Globus pallidus (tissue), 1 donor: Measurements from ENCODE around the gene RNU5D-1.

Experiments
- DNase-seq: peaks from one replicate; pipeline ENCODE4 v3.0.0-alpha.2; 2015; ENCODE audit warnings: low spot score

Gene RNU5D-1

GRCh38 chr1:44733365-44733764, 2.4 kb upstream of the RNU5D-1 start:
- DNase-seq: no peak

GRCh38 chr1:44724955-44725698, 5.8 kb downstream of the RNU5D-1 start:
- DNase-seq: no peak

GRCh38 chr1:44724296-44724954, 6.5 kb downstream of the RNU5D-1 start:
- DNase-seq: no peak

GRCh38 chr1:44723496-44724295, 7.3 kb downstream of the RNU5D-1 start:
- DNase-seq: peak; percentile 26

- DNase-seq: no peak
Measured at GRCh38 chr1:44723064-44723463, 7.9 kb downstream of the RNU5D-1 start.

- DNase-seq: peak; percentile 58
Measured at GRCh38 chr1:44721485-44722361, 9.2 kb downstream of the RNU5D-1 start.

- no peak for DNase-seq
Measured at GRCh38 chr1:44720281-44720680, 10.7 kb downstream of the RNU5D-1 start.

GRCh38 chr1:44719318-44719717, 11.7 kb downstream of the RNU5D-1 start:
- no peak for DNase-seq

GRCh38 chr1:44718091-44718490, 12.9 kb downstream of the RNU5D-1 start:
- DNase-seq: no peak

- DNase-seq: no peak
Measured at GRCh38 chr1:44717653-44718052, 13.3 kb downstream of the RNU5D-1 start.

GRCh38 chr1:44717156-44717555, 13.8 kb downstream of the RNU5D-1 start:
- DNase-seq: no peak

- DNase-seq: peak; percentile 74
Measured at GRCh38 chr1:44714944-44715571, 15.9 kb downstream of the RNU5D-1 start.

- DNase-seq: no peak
Measured at GRCh38 chr1:44714532-44714931, 16.4 kb downstream of the RNU5D-1 start.

GRCh38 chr1:44713321-44713781, 17.6 kb downstream of the RNU5D-1 start:
- DNase-seq: no peak

GRCh38 chr1:44707959-44708831, 22.8 kb downstream of the RNU5D-1 start:
- peak; percentile 46 for DNase-seq

GRCh38 chr1:44707112-44707881, 23.7 kb downstream of the RNU5D-1 start:
- no peak for DNase-seq

GRCh38 chr1:44705938-44706337, 25.0 kb downstream of the RNU5D-1 start:
- no peak for DNase-seq

- no peak for DNase-seq
Measured at GRCh38 chr1:44705470-44705869, 25.5 kb downstream of the RNU5D-1 start.

- DNase-seq: no peak
Measured at GRCh38 chr1:44701141-44701573, 29.8 kb downstream of the RNU5D-1 start.
